K562 (cell line): ENCODE data around the gene TBX1. TPM values are rescaled to one million over a fixed set of nuclear protein-coding genes. Genes with fewer than 3 reads are reported as not detected.

Source experiments
- ATAC-seq: fragments of 200-7000 bp; cut with Tn5 transposase; 3 replicates; pipeline ENCODE4 v1.9.1; 2020; ENCODE audit warnings: moderate library complexity
- BruUV-seq: library from RNA; stranded (reverse); fragments of 400-500 nt; replicated peaks from 2 replicates; lab custom pipeline; 2021; lab: Mats Ljungman, UMichigan
- CTCF ChIA-PET: fragments of 300-600 bp; formaldehyde crosslinking; extraction: SDS; loops from one replicate; lab custom pipeline; 2021; ENCODE audit warnings: low intra/inter-chr PET ratio; lab: Yijun Ruan, JAX
- POLR2A ChIA-PET: fragments of 300-600, 350-650 bp; sonication (Branson Sonifier 250); formaldehyde crosslinking; extraction: SDS; loops from one replicate; lab custom pipeline; 2021; ENCODE audit warnings: antibody characterized with exemption, inconsistent platforms; lab: Yijun Ruan, JAX
- DNase-seq, 4 experiments: peaks; one replicate each; pipeline versions ENCODE4 v3.0.0 to v3.0.0-alpha.2; 2011 to 2018; ENCODE audit warnings: low spot score in 3 of 4, mixed read lengths in 3 of 4; ENCODE audit errors: extremely low read depth in 1 of 4
- FAIRE-seq: peaks from 2 replicates; lab custom pipeline; 2011; peaks lifted over from hg19 to GRCh38; lab: Jason Lieb, UNC
- H2AFZ ChIP-seq: 2 replicates; pipeline ENCODE4 v1.6.0; 2011; ENCODE audit warnings: low read depth, low read length, control low read depth, inconsistent platforms
- H3K27ac ChIP-seq: fragments of 200-600 bp; 3 replicates; pipeline ENCODE4 v1.8.0; 2011; ENCODE audit warnings: low read depth, mild to moderate bottlenecking, control low read depth, inconsistent platforms, low read length, moderate library complexity, mixed read lengths; ENCODE audit errors: extremely low read depth
- H3K27me3 ChIP-seq, 2 experiments: fragments of 300-600 bp in 1 of 2; 2 replicates in 1 of 2; 3 replicates in 1 of 2; pipeline versions ENCODE4 v1.6.0 to v1.8.0; 2011; ENCODE audit warnings: inconsistent platforms in 2 of 2, low read length in 2 of 2, mild to moderate bottlenecking in 1 of 2, mixed read lengths in 1 of 2, moderate library complexity in 1 of 2; ENCODE audit not compliant: control insufficient read depth in 2 of 2, insufficient read depth in 2 of 2
- H3K36me3 ChIP-seq: fragments of 300-600 bp; 3 replicates; pipeline ENCODE4 v1.8.0; 2011; ENCODE audit warnings: mild to moderate bottlenecking, low read length, inconsistent platforms; ENCODE audit not compliant: control insufficient read depth, insufficient read depth
- H3K4me1 ChIP-seq, 2 experiments: fragments of 200-600 bp in 1 of 2; replicated peaks in 1 of 2; 2 replicates in 1 of 2; 3 replicates in 1 of 2; pipeline versions ENCODE4 v1.5.1 to v1.8.0; 2011; ENCODE audit warnings: inconsistent platforms in 2 of 2, low read length in 2 of 2, mild to moderate bottlenecking in 1 of 2, mixed read lengths in 1 of 2, moderate library complexity in 1 of 2; ENCODE audit not compliant: control insufficient read depth in 2 of 2, insufficient read depth in 2 of 2
- H3K4me2 ChIP-seq: 2 replicates; pipeline ENCODE4 v1.6.1; 2011; ENCODE audit warnings: low read length, control low read depth, inconsistent platforms, mixed read lengths; ENCODE audit not compliant: insufficient read depth
- H3K4me3 ChIP-seq: fragments of 200-600 bp; sonication (generic), shearing (Covaris generic); 2 replicates; pipeline ENCODE4 v1.5.1; 2016; ENCODE audit warnings: control low read depth, inconsistent platforms
- H3K79me2 ChIP-seq: fragments of 200-600 bp; 3 replicates; pipeline ENCODE4 v1.8.0; 2011; ENCODE audit warnings: low read length, inconsistent platforms; ENCODE audit not compliant: control insufficient read depth, insufficient read depth
- H3K9ac ChIP-seq, 2 experiments: 2 replicates each; pipeline versions ENCODE4 v1.6.0 to v1.6.1; 2011; ENCODE audit warnings: low read depth in 2 of 2, low read length in 2 of 2, control low read depth in 1 of 2, inconsistent platforms in 1 of 2, mild to moderate bottlenecking in 1 of 2, mixed read lengths in 1 of 2; ENCODE audit not compliant: insufficient read depth in 1 of 2
- H3K9me1 ChIP-seq: one replicate; pipeline ENCODE4 v1.6.0; 2011; ENCODE audit warnings: inconsistent platforms, mild to moderate bottlenecking, low read length, moderate library complexity; ENCODE audit not compliant: control insufficient read depth, insufficient read depth
- H3K9me3 ChIP-seq: replicated peaks from 2 replicates; pipeline ENCODE4 v1.5.1; 2011; ENCODE audit warnings: low read depth, low read length, inconsistent platforms; ENCODE audit not compliant: control insufficient read depth, insufficient read depth
- H4K20me1 ChIP-seq: replicated peaks from 2 replicates; pipeline ENCODE4 v1.6.1; 2011; ENCODE audit warnings: low read length, inconsistent platforms, mixed read lengths; ENCODE audit not compliant: control insufficient read depth, insufficient read depth
- ASH1L ChIP-seq: fragments of 450-650 bp; IDR thresholded peaks from 2 replicates; pipeline ENCODE4 v1.6.1; 2018; ENCODE audit warnings: borderline replicate concordance, mild to moderate bottlenecking, low read depth; ENCODE audit not compliant: partially characterized antibody
- CBX1 ChIP-seq: sonication (generic); IDR thresholded peaks from 2 replicates; pipeline ENCODE4 v1.6.1; 2016; ENCODE audit warnings: antibody characterized with exemption, low read depth, mild to moderate bottlenecking
- COPS2 ChIP-seq: fragments of 450-650 bp; conservative IDR thresholded peaks from 2 replicates; pipeline ENCODE4 v1.6.1; 2016; ENCODE audit warnings: mild to moderate bottlenecking, moderate library complexity
- ESRRB ChIP-seq: fragments of 250-450 bp; sonication (Bioruptor Pico); IDR thresholded peaks from 2 replicates; pipeline ENCODE4 v1.5.0; 2020; ENCODE audit warnings: mild to moderate bottlenecking, moderate library complexity, borderline replicate concordance
- GTF2E2 ChIP-seq: fragments of 200-800 bp; sonication (Bioruptor generic); IDR thresholded peaks from 2 replicates; pipeline ENCODE4 v1.6.1; 2016; ENCODE audit warnings: missing genetic modification characterization, missing compliant biosample characterization
- HDGF ChIP-seq: fragments of 450-650 bp; IDR thresholded peaks from 2 replicates; pipeline ENCODE4 v1.6.1; 2016
- NCOR1 ChIP-seq: fragments of 450-650 bp; IDR thresholded peaks from 2 replicates; pipeline ENCODE4 v1.6.1; 2016; ENCODE audit warnings: mild to moderate bottlenecking, moderate library complexity
- NFIC ChIP-seq: fragments of 450-650 bp; IDR thresholded peaks from 2 replicates; pipeline ENCODE4 v1.6.1; 2017; ENCODE audit warnings: mild to moderate bottlenecking, inconsistent platforms
- NFRKB ChIP-seq: fragments of 450-650 bp; IDR thresholded peaks from 2 replicates; pipeline ENCODE4 v1.6.1; 2016; ENCODE audit warnings: low read depth
- PBX2 ChIP-seq, 2 experiments: IDR thresholded peaks in 1 of 2; conservative IDR thresholded peaks in 1 of 2; 2 replicates each; pipeline ENCODE4 v1.6.1; 2016; ENCODE audit warnings: low read depth in 2 of 2, mild to moderate bottlenecking in 1 of 2, missing compliant biosample characterization in 1 of 2, missing genetic modification characterization in 1 of 2, moderate library complexity in 1 of 2
- POLR2G ChIP-seq: fragments of 200-400 bp; formaldehyde crosslinking; IDR thresholded peaks from 2 replicates; pipeline ENCODE4 v1.6.1; 2017; ENCODE audit warnings: low read depth, mild to moderate bottlenecking, antibody characterized with exemption, low read length, moderate library complexity
- SAFB ChIP-seq: fragments of 200-400 bp; formaldehyde crosslinking; IDR thresholded peaks from 2 replicates; pipeline ENCODE4 v1.6.1; 2017; ENCODE audit warnings: low read depth, low read length, borderline replicate concordance
- SRSF9 ChIP-seq: fragments of 200-400 bp; formaldehyde crosslinking; IDR thresholded peaks from 2 replicates; pipeline ENCODE4 v1.6.1; 2017; ENCODE audit warnings: low read depth, low read length, borderline replicate concordance
- U2AF2 ChIP-seq: fragments of 200-400 bp; formaldehyde crosslinking; optimal IDR thresholded peaks from 2 replicates; pipeline ENCODE3; 2017; ENCODE audit warnings: low read depth, mild to moderate bottlenecking, low read length
- ZNF445 ChIP-seq: fragments of 250-450 bp; sonication (Bioruptor Pico); IDR thresholded peaks from 2 replicates; pipeline ENCODE4 v1.4.0; 2020; ENCODE audit warnings: low read depth, mild to moderate bottlenecking, moderate library complexity
- ZNF717 ChIP-seq: fragments of 250-450 bp; sonication (Bioruptor Pico); IDR thresholded peaks from 2 replicates; pipeline ENCODE4 v1.5.0; 2021
- WGBS: fragments of 100-300 bp; shearing (Covaris generic); methylation state at CpG from one replicate; pipeline ENCODE4 v1.1.6; 2016; ENCODE audit warnings: low coverage, mixed read lengths; ENCODE audit not compliant: insufficient coverage; ENCODE audit errors: missing lambda C conversion rate; 5-methylcytosine and 5-hydroxymethylcytosine counted together
- in situ Hi-C: fragments of 300-500 bp; cut with MboI; formaldehyde crosslinking; loops from 4 replicates; pipeline ENCODE4 v1.15.0; 2018; ENCODE audit warnings: inconsistent platforms, mixed read lengths
- intact Hi-C: fragments of 100-400 bp; cut with micrococcal nuclease; formaldehyde crosslinking; loops from 2 replicates; pipeline ENCODE4 v1.14.2; 2022
- polyA plus RNA-seq, 8 experiments: library from polyadenylated mRNA; depleted of rRNA in 4 of 8; stranded (reverse) in 5 of 8; unstranded in 3 of 8; fragments of >200 nt; fragmentation: Nextera tagmentation in 2 of 8; fragmentation: Illumina TruSeq in 1 of 8; extraction: Ambion mirVana in 2 of 8; extraction: Trizol in 1 of 8; gene quantifications; 2 replicates each; pipeline versions ENCODE4 v1.2.1 to v1.2.3, GENCODE V29; 2011 to 2014; ENCODE audit warnings: inconsistent platforms in 1 of 8, missing spikeins in 1 of 8
- total RNA-seq, 7 experiments: library from RNA; depleted of rRNA in 6 of 7; stranded (reverse); fragments of >200 nt in 6 of 7; fragmentation: Illumina TruSeq in 2 of 7; extraction: Trizol in 2 of 7; gene quantifications; 2 replicates each; pipeline versions ENCODE4 v1.2.1 to v1.2.3, GENCODE V29; 2011 to 2021; ENCODE audit warnings: low replicate concordance in 1 of 7
- TF ChIP-seq, protein P1 (sequence below), 2 experiments: fragments of 450-650 bp in 1 of 2; sonication (generic) in 1 of 2; formaldehyde crosslinking in 1 of 2; IDR thresholded peaks in 1 of 2; conservative IDR thresholded peaks in 1 of 2; 2 replicates each; pipeline versions ENCODE4 v1.6.1 to v1.8.1; 2016 to 2023; ENCODE audit warnings: mild to moderate bottlenecking in 2 of 2, moderate library complexity in 2 of 2, inconsistent platforms in 1 of 2, missing genetic modification reagents in 1 of 2

Gene TBX1
- total and polyA plus RNA-seq, 9 of the 15 experiments (the other 6 are each of a cell fraction or from before 2014, with no cell fraction given), result 0.07 to 35.0 (median 3.9) TPM

DNA sequence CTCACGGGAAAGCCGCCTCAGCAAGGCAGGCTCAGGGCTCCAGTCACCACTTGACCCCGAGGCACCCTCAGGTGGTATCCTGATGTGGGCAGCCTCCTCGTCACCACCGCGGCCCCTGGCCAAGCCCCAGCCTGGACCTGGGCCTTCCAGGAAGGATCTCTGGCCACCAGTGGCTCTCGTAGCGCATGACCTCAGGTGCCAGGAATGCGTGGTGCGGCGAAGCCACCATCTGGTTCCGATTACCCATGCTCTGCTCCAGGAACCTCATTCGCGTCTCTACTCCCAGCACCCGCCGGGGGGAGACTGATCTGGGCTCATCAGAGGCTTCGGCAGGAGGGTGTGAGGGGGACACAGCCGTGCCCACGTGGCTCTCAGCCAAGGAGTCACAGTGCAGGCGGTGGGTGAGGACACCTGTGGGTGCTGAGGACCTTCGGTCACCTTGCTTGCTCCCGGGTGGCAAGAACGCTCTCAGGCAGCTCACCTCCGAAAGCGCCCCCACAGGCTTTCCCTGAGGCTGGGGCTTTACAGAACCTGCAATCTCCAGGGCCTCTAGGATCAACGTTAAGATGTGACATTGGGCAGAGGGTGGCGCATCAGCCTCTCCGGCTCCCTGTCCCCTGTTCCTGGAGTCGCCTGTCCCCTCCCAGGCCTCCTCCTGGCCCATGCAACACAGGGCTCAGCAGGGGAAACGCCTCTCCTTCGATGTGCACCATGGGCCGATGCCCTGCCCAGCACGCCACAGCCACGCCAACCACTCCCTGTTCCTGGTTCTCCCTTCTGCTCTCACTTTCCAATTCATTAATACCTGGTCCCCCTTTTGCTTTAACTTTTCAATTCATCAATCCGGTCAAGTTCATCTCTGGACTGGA is 39.0 kb downstream of the TBX1 start:
- Histone ChIP-seq H3K9me1 (no peaks in the 10 kb centered on the region), H3K4me1 (peaks cover 0 to 58% of the 10 kb centered on the region in 2 experiments; a peak in 1 of 5 replicates), H3K27me3 (no peaks in the 10 kb centered on the region), H3K9ac (peak overlapping the region in 1 of 2 experiments; percentile 72; a peak in 2 of 4 replicates), H3K4me3 (no peak overlapping the region), H3K36me3 (no peaks in the 10 kb centered on the region), H3K9me3 (no peaks in the 10 kb centered on the region), H2AFZ (no peak overlapping the region), H4K20me1 (peaks cover 5% of the 10 kb centered on the region; the same call in 1 of the 2 replicates), H3K79me2 (no peaks in the 10 kb centered on the region), H3K27ac (no peak overlapping the region), H3K4me2 (no peak overlapping the region)
- ATAC-seq, result peak; percentile 29
- intact Hi-C loops, result loop anchor here (5.0 kb wide), 1 partner anchor 53 kb away; the partner anchor contains the start of genes GNB1L and RTL10
- in situ Hi-C loops, result no loop called here
- ChIA-PET CTCF (no interaction called here), POLR2A (interaction anchor here (0.7 to 6.8 kb wide), 14 partner anchors 9 to 313 kb away, joined by 3 to 43 read pairs (median 4); no protein-coding TSS in a partner anchor)
- 76% methylated on average over 35 of the region's 35 CpGs for WGBS
- BruUV-seq, result no TSS peak
- FAIRE-seq, result no peak
- peak in 1 of 4 experiments; percentile 71 for DNase-seq
- TF ChIP-seq NFIC, result 0 out of 2 replicates have a peak, but pooled peaks have one; percentile 18
- no peak for TF ChIP-seq SAFB
- TF ChIP-seq POLR2G, result peak; percentile 64; the same call in 1 of the 2 replicates
- no peak for TF ChIP-seq ZNF717 (CRISPR knock-in tag)
- no peak for TF ChIP-seq COPS2
- TF ChIP-seq GTF2E2, result no peak
- TF ChIP-seq PBX2 (CRISPR knock-in tag; IDR thresholded peaks at IDR 0.05; ENCODE audit: low read depth), result 0 out of 2 replicates have a peak, but pooled peaks have one; percentile 1
- no peak for TF ChIP-seq PBX2 (tag; conservative IDR thresholded peaks at IDR 0.05; ENCODE audit: low read depth)
- no peak for TF ChIP-seq CBX1
- TF ChIP-seq, protein P1, sequence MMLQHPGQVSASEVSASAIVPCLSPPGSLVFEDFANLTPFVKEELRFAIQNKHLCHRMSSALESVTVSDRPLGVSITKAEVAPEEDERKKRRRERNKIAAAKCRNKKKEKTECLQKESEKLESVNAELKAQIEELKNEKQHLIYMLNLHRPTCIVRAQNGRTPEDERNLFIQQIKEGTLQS (IDR thresholded peaks at IDR 0.05), result no peak
- TF ChIP-seq, protein P1 (CRISPR knock-in tag; conservative IDR thresholded peaks at IDR 0.05), result 0 out of 2 replicates have a peak, but pooled peaks have one; percentile 45
- no peak for TF ChIP-seq SRSF9
- no peak for TF ChIP-seq NFRKB
- no peak for TF ChIP-seq NCOR1
- TF ChIP-seq ESRRB, result no peak
- TF ChIP-seq U2AF2, result no peak
- TF ChIP-seq ZNF445 (CRISPR knock-in tag), result no peak
- no peak for TF ChIP-seq ASH1L
- no peak for TF ChIP-seq HDGF
